AG09309 (cell line): Measurements from ENCODE around the gene MYH6.
"Not testable (repeated sequence)": the region's sequence is repeated elsewhere in the genome, so short reads cannot be mapped to it uniquely, and the experiment has no call there.

Experiments
- DNase-seq: peaks from one replicate; pipeline ENCODE4 v3.0.0-alpha.2; 2010; ENCODE audit warnings: low read depth
- H3K4me3 ChIP-seq: 2 replicates; pipeline ENCODE4 v1.5.1; 2011; ENCODE audit warnings: mild to moderate bottlenecking, low read depth, low read length, moderate library complexity; ENCODE audit not compliant: control insufficient read depth
- CTCF ChIP-seq: IDR thresholded peaks from 2 replicates; pipeline ENCODE4 v1.5.1; 2011; ENCODE audit warnings: mild to moderate bottlenecking, low read depth, low read length, inconsistent platforms; ENCODE audit not compliant: insufficient read depth, control insufficient read depth; ENCODE audit errors: missing control alignments

The MYH6 gene

GRCh38 chr14:23396781-23397407 is 11.2 kb downstream of the MYH6 start:
- no peak overlapping the region for H3K4me3 ChIP-seq
- no peak for TF ChIP-seq CTCF
- no peak for DNase-seq

GRCh38 chr14:23396126-23396525 is 11.9 kb downstream of the MYH6 start:
- no peak for DNase-seq
- TF ChIP-seq CTCF: no peak
- H3K4me3 ChIP-seq: no peak overlapping the region

- no peak for DNase-seq
- no peak for TF ChIP-seq CTCF
- no peak overlapping the region for H3K4me3 ChIP-seq
Observed at GRCh38 chr14:23392613-23393012, 15.5 kb downstream of the MYH6 start.

GRCh38 chr14:23389871-23390270 is 18.2 kb downstream of the MYH6 start:
- DNase-seq, H3K4me3 ChIP-seq: not testable (repeated sequence)

- TF ChIP-seq CTCF: no peak
- H3K4me3 ChIP-seq: no peak overlapping the region
- DNase-seq: no peak
Observed at GRCh38 chr14:23389396-23389795, 18.7 kb downstream of the MYH6 start.

- no peak for TF ChIP-seq CTCF
- DNase-seq: no peak
- H3K4me3 ChIP-seq: no peak overlapping the region
Observed at GRCh38 chr14:23388996-23389395, 19.1 kb downstream of the MYH6 start.

- DNase-seq: no peak
- no peak for TF ChIP-seq CTCF
- H3K4me3 ChIP-seq: no peak overlapping the region
Observed at GRCh38 chr14:23387916-23388882, 19.9 kb downstream of the MYH6 start.
